H9 (cell line): ENCODE data around the gene PLPP6. TPM values are rescaled to one million over a fixed set of nuclear protein-coding genes. Genes with fewer than 3 reads are reported as not detected.

ENCODE experiments used
- DNase-seq: peaks from one replicate; pipeline ENCODE4 v3.0.0-alpha.2; 2017
- H2AFZ ChIP-seq: one replicate; pipeline ENCODE4 v1.6.1; 2013; ENCODE audit warnings: mild to moderate bottlenecking, low read length, control low read depth, moderate library complexity
- H2AK5ac ChIP-seq: 2 replicates; pipeline ENCODE4 v1.6.1; 2013; ENCODE audit warnings: low read length, control low read depth, mixed read lengths; ENCODE audit not compliant: insufficient read length
- H2BK120ac ChIP-seq: one replicate; pipeline ENCODE4 v1.6.1; 2013; ENCODE audit warnings: low read depth, mild to moderate bottlenecking, low read length, control low read depth, inconsistent platforms; ENCODE audit not compliant: poor library complexity, severe bottlenecking
- H2BK12ac ChIP-seq: 2 replicates; pipeline ENCODE4 v1.6.1; 2013; ENCODE audit warnings: low read length, control low read depth, mixed read lengths, low read depth; ENCODE audit not compliant: insufficient read length
- H2BK15ac ChIP-seq: 2 replicates; pipeline ENCODE4 v1.6.1; 2013; ENCODE audit warnings: low read depth, low read length, control low read depth
- H2BK20ac ChIP-seq: one replicate; pipeline ENCODE4 v1.6.1; 2013; ENCODE audit warnings: low read depth, mild to moderate bottlenecking, low read length, control low read depth, inconsistent platforms; ENCODE audit not compliant: poor library complexity, severe bottlenecking
- H2BK5ac ChIP-seq: 2 replicates; pipeline ENCODE4 v1.6.1; 2013; ENCODE audit warnings: low read length, control low read depth, mixed read lengths; ENCODE audit not compliant: insufficient read length
- H3K14ac ChIP-seq: 2 replicates; pipeline ENCODE4 v1.6.1; 2013; ENCODE audit warnings: low read length, control low read depth; ENCODE audit not compliant: insufficient read depth
- H3K18ac ChIP-seq: 2 replicates; pipeline ENCODE4 v1.6.1; 2013; ENCODE audit warnings: low read depth, mild to moderate bottlenecking, mixed read lengths, low read length, control low read depth; ENCODE audit not compliant: insufficient read length
- H3K23ac ChIP-seq: 2 replicates; pipeline ENCODE4 v1.6.1; 2013; ENCODE audit warnings: low read length, control low read depth, mixed read lengths, low read depth; ENCODE audit not compliant: insufficient read length
- H3K23me2 ChIP-seq: 2 replicates; pipeline ENCODE4 v1.6.1; 2013; ENCODE audit warnings: low read depth, mild to moderate bottlenecking, mixed read lengths, low read length, control low read depth; ENCODE audit not compliant: insufficient read length, poor library complexity, severe bottlenecking
- H3K27ac ChIP-seq: 2 replicates; pipeline ENCODE4 v1.5.1; 2013; ENCODE audit warnings: low read length, control low read depth, mixed read lengths, low read depth; ENCODE audit not compliant: insufficient read length
- H3K27me3 ChIP-seq: 2 replicates; pipeline ENCODE4 v1.6.1; 2013; ENCODE audit warnings: low read length, control low read depth, inconsistent platforms; ENCODE audit not compliant: insufficient read depth
- H3K4ac ChIP-seq: 2 replicates; pipeline ENCODE4 v1.6.1; 2013; ENCODE audit warnings: low read depth, mild to moderate bottlenecking, control low read depth, inconsistent platforms, low read length, moderate library complexity
- H3K4me1 ChIP-seq: 2 replicates; pipeline ENCODE4 v1.6.1; 2013; ENCODE audit warnings: low read length, control low read depth, inconsistent platforms; ENCODE audit not compliant: insufficient read depth
- H3K4me2 ChIP-seq: 2 replicates; pipeline ENCODE4 v1.6.1; 2013; ENCODE audit warnings: low read length, control low read depth, mixed read lengths; ENCODE audit not compliant: insufficient read length, insufficient read depth
- H3K56ac ChIP-seq: 2 replicates; pipeline ENCODE4 v1.6.1; 2013; ENCODE audit warnings: low read depth, mild to moderate bottlenecking, mixed read lengths, low read length, control low read depth; ENCODE audit not compliant: insufficient read length
- H3K79me1 ChIP-seq: 2 replicates; pipeline ENCODE4 v1.6.1; 2013; ENCODE audit warnings: low read depth, mild to moderate bottlenecking, moderate library complexity, low read length, control low read depth, inconsistent platforms; ENCODE audit not compliant: insufficient read depth, poor library complexity, severe bottlenecking
- H3K79me2 ChIP-seq: 2 replicates; pipeline ENCODE4 v1.6.1; 2013; ENCODE audit warnings: low read length, control low read depth, inconsistent platforms; ENCODE audit not compliant: insufficient read depth
- H3K9ac ChIP-seq: 2 replicates; pipeline ENCODE4 v1.6.1; 2013; ENCODE audit warnings: low read length, control low read depth, mixed read lengths; ENCODE audit not compliant: insufficient read length; ENCODE audit errors: extremely low read depth
- H3K9me3 ChIP-seq: one replicate; pipeline ENCODE4 v1.6.1; 2013; ENCODE audit warnings: low read depth, low read length, inconsistent platforms; ENCODE audit not compliant: control insufficient read depth
- H3T11ph ChIP-seq: one replicate; pipeline ENCODE4 v1.6.1; 2013; ENCODE audit warnings: mild to moderate bottlenecking, low read length, control low read depth, inconsistent platforms
- H4K20me1 ChIP-seq: one replicate; pipeline ENCODE4 v1.6.1; 2013; ENCODE audit not compliant: control insufficient read depth, insufficient read length, insufficient read depth
- H4K5ac ChIP-seq: 2 replicates; pipeline ENCODE4 v1.6.1; 2013; ENCODE audit warnings: low read depth, mild to moderate bottlenecking, mixed read lengths, low read length, control low read depth; ENCODE audit not compliant: insufficient read length
- H4K8ac ChIP-seq: replicated peaks from 2 replicates; pipeline ENCODE4 v1.6.1; 2013; ENCODE audit warnings: low read length, control low read depth, mixed read lengths, low read depth; ENCODE audit not compliant: insufficient read length
- H4K91ac ChIP-seq: 2 replicates; pipeline ENCODE4 v1.6.1; 2013; ENCODE audit warnings: low read depth, mild to moderate bottlenecking, moderate library complexity, mixed read lengths, low read length, control low read depth; ENCODE audit not compliant: insufficient read length
- H3K27ac Mint-ChIP-seq, 3 experiments: 2 replicates in 2 of 3; 3 replicates in 1 of 3; pipeline ENCODE4 v1.8.0; 2020 to 2021; ENCODE audit warnings: mixed read lengths in 3 of 3, mild to moderate bottlenecking in 1 of 3, moderate library complexity in 1 of 3
- H3K27me3 Mint-ChIP-seq: 2 replicates; pipeline ENCODE4 v1.8.0; 2021; ENCODE audit warnings: low read depth, mild to moderate bottlenecking, moderate library complexity, mixed read lengths
- H3K36me3 Mint-ChIP-seq, 3 experiments: 2 replicates in 2 of 3; 3 replicates in 1 of 3; pipeline ENCODE4 v1.8.0; 2020 to 2021; ENCODE audit warnings: low read depth in 3 of 3, mixed read lengths in 3 of 3; ENCODE audit not compliant: insufficient read depth in 1 of 3
- H3K4me1 Mint-ChIP-seq, 2 experiments: 2 replicates each; pipeline ENCODE4 v1.8.0; 2020; ENCODE audit warnings: mixed read lengths in 2 of 2
- H3K4me3 Mint-ChIP-seq, 2 experiments: 2 replicates in 1 of 2; 3 replicates in 1 of 2; pipeline ENCODE4 v1.8.0; 2020 to 2021; ENCODE audit warnings: mild to moderate bottlenecking in 2 of 2, mixed read lengths in 2 of 2, moderate library complexity in 1 of 2
- H3K9me3 Mint-ChIP-seq, 2 experiments: 2 replicates in 1 of 2; 3 replicates in 1 of 2; pipeline ENCODE4 v1.8.0; 2020; ENCODE audit warnings: mild to moderate bottlenecking in 2 of 2, mixed read lengths in 2 of 2, moderate library complexity in 1 of 2
- CTCF ChIP-seq: fragments of 200-600 bp; sonication (generic); conservative IDR thresholded peaks from 3 replicates; pipeline ENCODE4 v1.8.0; 2021; ENCODE audit warnings: antibody characterized with exemption, mild to moderate bottlenecking
- total RNA-seq: library from RNA; stranded (reverse); gene quantifications from 2 replicates; pipeline ENCODE4 v1.2.1, GENCODE V29; 2021

PLPP6 gene
- total RNA-seq, 1 experiment from 2014 or later = 7.6 TPM

GRCh38 chr9:4709380-4709779, 47.3 kb downstream of the PLPP6 start:
- no peak overlapping the region for H3K9ac ChIP-seq
- H3K4me1 ChIP-seq = no peaks in the 10 kb centered on the region
- H3K9me3 Mint-ChIP-seq = peaks cover 4 to 6% of the 10 kb centered on the region in 2 experiments; a peak in 3 of 5 replicates
- no peak overlapping the region for H4K91ac ChIP-seq
- no peak overlapping the region for H3T11ph ChIP-seq
- H2BK120ac ChIP-seq = no peak overlapping the region
- no peak overlapping the region for H2BK5ac ChIP-seq
- H4K5ac ChIP-seq = no peak overlapping the region
- no peaks in the 10 kb centered on the region for H3K79me2 ChIP-seq
- H3K14ac ChIP-seq = no peak overlapping the region
- H3K36me3 Mint-ChIP-seq = peaks cover 9 to 51% (median 17%) of the 10 kb centered on the region in 3 experiments; a peak in 5 of 7 replicates
- H3K4me1 Mint-ChIP-seq = no peaks in the 10 kb centered on the region
- no peak overlapping the region for H3K4me3 Mint-ChIP-seq
- H3K27me3 Mint-ChIP-seq = no peaks in the 10 kb centered on the region
- H3K56ac ChIP-seq = no peak overlapping the region
- no peak overlapping the region for H2AFZ ChIP-seq
- no peak overlapping the region for H2BK20ac ChIP-seq
- H3K23ac ChIP-seq = no peak overlapping the region
- H3K27ac Mint-ChIP-seq = no peak overlapping the region
- no peak overlapping the region for H3K18ac ChIP-seq
- no peak overlapping the region for H2BK15ac ChIP-seq
- no peaks in the 10 kb centered on the region for H3K23me2 ChIP-seq
- no peak overlapping the region for H3K27ac ChIP-seq
- no peaks in the 10 kb centered on the region for H3K9me3 ChIP-seq
- H2BK12ac ChIP-seq = no peak overlapping the region
- H3K79me1 ChIP-seq = no peaks in the 10 kb centered on the region
- no peak overlapping the region for H3K4ac ChIP-seq
- no peaks in the 10 kb centered on the region for H3K27me3 ChIP-seq
- no peak overlapping the region for H2AK5ac ChIP-seq
- no peaks in the 10 kb centered on the region for H4K20me1 ChIP-seq
- TF ChIP-seq CTCF = no peak
- no peak overlapping the region for H4K8ac ChIP-seq
- H3K4me2 ChIP-seq = no peak overlapping the region
- DNase-seq = no peak
